Measurements from ENCODE around the gene CABLES1.

DNA sequence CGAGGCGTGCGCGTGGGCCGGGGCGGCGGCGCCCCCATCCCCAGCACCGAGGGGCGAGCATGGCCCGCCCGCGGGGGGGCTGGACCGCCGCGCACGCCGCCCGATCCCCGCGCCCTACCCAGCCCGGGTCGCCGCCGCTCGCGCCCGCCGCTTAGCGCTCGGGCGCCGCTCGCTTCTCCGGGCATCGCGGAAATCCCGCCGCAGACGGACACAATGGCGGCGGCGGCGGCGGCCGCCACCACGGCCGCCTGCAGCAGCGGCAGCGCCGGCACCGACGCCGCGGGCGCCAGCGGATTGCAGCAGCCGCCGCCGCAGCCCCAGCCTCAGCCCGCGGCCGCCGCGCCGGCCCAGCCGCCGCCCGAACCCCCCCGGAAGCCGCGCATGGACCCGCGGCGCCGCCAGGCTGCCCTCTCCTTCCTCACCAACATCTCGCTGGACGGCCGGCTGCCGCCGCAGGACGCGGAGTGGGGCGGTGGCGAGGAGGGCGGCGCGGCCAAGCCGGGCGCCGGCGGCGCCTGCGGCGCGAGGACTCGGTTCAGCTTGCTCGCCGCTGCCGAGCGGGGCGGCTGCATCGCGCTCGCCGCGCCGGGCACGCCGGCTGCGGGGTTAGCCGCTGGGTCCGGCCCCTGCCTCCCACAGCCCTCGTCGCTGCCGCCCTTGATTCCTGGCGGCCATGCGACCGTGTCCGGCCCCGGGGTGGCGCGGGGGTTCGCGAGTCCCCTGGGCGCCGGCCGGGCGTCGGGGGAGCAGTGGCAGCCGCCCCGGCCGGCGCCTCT, 453 bp downstream of the CABLES1 start:
- TF ChIP-seq POLR2A (IDR thresholded peaks at IDR 0.05; ENCODE audit: low read depth, low read length) (no peak; the same call in 1 of the 2 replicates), FOS (IDR thresholded peaks at IDR 0.05; ENCODE audit: low read depth, low read length) (no peak), USF2 (IDR thresholded peaks at IDR 0.05; ENCODE audit: low read depth, low read length) (no peak)
